Mesenchymal stem cell (in vitro differentiated cells and primary cell): ENCODE results near the gene PPP1R12A.
A peak's percentile ranks its signal among the peaks of the same experiment; 100 is the strongest.

Source experiments
- DNase-seq: peaks from one replicate; pipeline ENCODE4 v3.0.0-alpha.2; 2013
- H2AFZ ChIP-seq: one replicate; pipeline ENCODE4 v1.6.1; 2013; ENCODE audit warnings: low read depth, mild to moderate bottlenecking, control low read depth, inconsistent platforms, low read length, moderate library complexity
- H2AK5ac ChIP-seq: 2 replicates; pipeline ENCODE4 v1.6.1; 2013; ENCODE audit warnings: low read length, moderate library complexity, mild to moderate bottlenecking, inconsistent platforms; ENCODE audit not compliant: severe bottlenecking
- H2BK120ac ChIP-seq: one replicate; pipeline ENCODE4 v1.6.1; 2013; ENCODE audit warnings: low read depth, mild to moderate bottlenecking, inconsistent platforms, low read length, moderate library complexity
- H2BK12ac ChIP-seq, 2 experiments: one replicate each; pipeline ENCODE4 v1.6.1; 2013; ENCODE audit warnings: inconsistent platforms in 2 of 2, low read length in 2 of 2, mild to moderate bottlenecking in 2 of 2, moderate library complexity in 2 of 2, control low read depth in 1 of 2
- H2BK15ac ChIP-seq: one replicate; pipeline ENCODE4 v1.6.1; 2013; ENCODE audit warnings: mild to moderate bottlenecking, low read depth, inconsistent platforms; ENCODE audit not compliant: poor library complexity, severe bottlenecking
- H2BK5ac ChIP-seq: 2 replicates; pipeline ENCODE4 v1.6.1; 2013; ENCODE audit warnings: low read depth, mild to moderate bottlenecking, low read length, control low read depth, inconsistent platforms; ENCODE audit not compliant: poor library complexity, severe bottlenecking
- H3K14ac ChIP-seq, 2 experiments: one replicate each; pipeline ENCODE4 v1.6.1; 2013; ENCODE audit warnings: inconsistent platforms in 2 of 2, low read length in 2 of 2, control low read depth in 1 of 2, mild to moderate bottlenecking in 1 of 2, moderate library complexity in 1 of 2
- H3K18ac ChIP-seq, 2 experiments: one replicate each; pipeline ENCODE4 v1.6.1; 2013; ENCODE audit warnings: inconsistent platforms in 2 of 2, low read length in 2 of 2, control low read depth in 1 of 2, low read depth in 1 of 2, mild to moderate bottlenecking in 1 of 2
- H3K23ac ChIP-seq, 2 experiments: one replicate each; pipeline ENCODE4 v1.6.1; 2013; ENCODE audit warnings: inconsistent platforms in 2 of 2, low read length in 2 of 2, mild to moderate bottlenecking in 2 of 2, moderate library complexity in 2 of 2, control low read depth in 1 of 2
- H3K27ac ChIP-seq: 2 replicates; pipeline ENCODE4 v1.5.1; 2013; ENCODE audit warnings: mild to moderate bottlenecking, moderate library complexity, low read length, control low read depth, inconsistent platforms; ENCODE audit not compliant: poor library complexity, severe bottlenecking
- H3K27me3 ChIP-seq, 2 experiments: 2 replicates each; pipeline versions ENCODE4 v1.6.1 to v1.7.0; 2013; ENCODE audit warnings: low read length in 2 of 2, mild to moderate bottlenecking in 2 of 2, moderate library complexity in 2 of 2, control low read depth in 1 of 2, inconsistent platforms in 1 of 2; ENCODE audit not compliant: control insufficient read depth in 1 of 2, insufficient read depth in 1 of 2
- H3K36me3 ChIP-seq, 2 experiments: 2 replicates each; pipeline versions ENCODE4 v1.6.1 to v1.7.0; 2013; ENCODE audit warnings: low read length in 2 of 2, control low read depth in 1 of 2, inconsistent platforms in 1 of 2, low read depth in 1 of 2, mild to moderate bottlenecking in 1 of 2; ENCODE audit not compliant: insufficient read depth in 2 of 2, control insufficient read depth in 1 of 2
- H3K4ac ChIP-seq, 2 experiments: one replicate each; pipeline ENCODE4 v1.6.1; 2013; ENCODE audit warnings: inconsistent platforms in 2 of 2, low read length in 2 of 2, mild to moderate bottlenecking in 2 of 2, moderate library complexity in 2 of 2, control low read depth in 1 of 2, low read depth in 1 of 2
- H3K4me1 ChIP-seq: 2 replicates; pipeline ENCODE4 v1.6.1; 2013; ENCODE audit warnings: low read depth, low read length, control low read depth; ENCODE audit not compliant: control insufficient read depth, insufficient read depth
- H3K4me2 ChIP-seq: 2 replicates; pipeline ENCODE4 v1.6.1; 2013; ENCODE audit warnings: low read length, mild to moderate bottlenecking, inconsistent platforms; ENCODE audit not compliant: poor library complexity, severe bottlenecking
- H3K4me3 ChIP-seq, 2 experiments: 2 replicates each; pipeline versions ENCODE4 v1.5.1 to v1.7.0; 2013; ENCODE audit warnings: low read length in 2 of 2, mild to moderate bottlenecking in 2 of 2, control low read depth in 1 of 2, low read depth in 1 of 2; ENCODE audit not compliant: insufficient read depth in 1 of 2
- H3K79me1 ChIP-seq: replicated peaks from 2 replicates; pipeline ENCODE4 v1.6.1; 2013; ENCODE audit warnings: mild to moderate bottlenecking, control low read depth, low read length, inconsistent platforms; ENCODE audit not compliant: poor library complexity, severe bottlenecking
- H3K9ac ChIP-seq: 2 replicates; pipeline ENCODE4 v1.7.0; 2013; ENCODE audit warnings: mild to moderate bottlenecking, low read length, moderate library complexity
- H3K9me3 ChIP-seq: 2 replicates; pipeline ENCODE4 v1.7.0; 2013; ENCODE audit warnings: mild to moderate bottlenecking, low read length; ENCODE audit not compliant: control insufficient read depth
- H4K8ac ChIP-seq: one replicate; pipeline ENCODE4 v1.6.1; 2013; ENCODE audit warnings: inconsistent platforms, mild to moderate bottlenecking, low read length, moderate library complexity
- H4K91ac ChIP-seq: one replicate; pipeline ENCODE4 v1.6.1; 2013; ENCODE audit warnings: mild to moderate bottlenecking, low read length, inconsistent platforms
- WGBS: methylation state at CpG from one replicate; pipeline ENCODE4 v1.1.7; 2013; ENCODE audit warnings: mixed read lengths; 5-methylcytosine and 5-hydroxymethylcytosine counted together

The PPP1R12A gene

GRCh38 chr12:79973801-79974200, 38.9 kb upstream of the PPP1R12A start:
- Histone ChIP-seq H2BK5ac (no peak overlapping the region), H4K8ac (no peak overlapping the region), H4K91ac (no peak overlapping the region), H3K4me1 (no peaks in the 10 kb centered on the region), H3K23ac (no peak overlapping the region), H3K27ac (no peak overlapping the region), H3K18ac (no peak overlapping the region), H3K4ac (no peak overlapping the region), H2BK15ac (no peak overlapping the region), H3K9me3 (no peaks in the 10 kb centered on the region), H2BK12ac (no peak overlapping the region), H3K14ac (no peak overlapping the region), H3K4me2 (no peak overlapping the region), H3K9ac (peak overlapping the region; percentile 36), H3K27me3 (no peaks in the 10 kb centered on the region), H3K4me3 (no peak overlapping the region), H2AK5ac (no peak overlapping the region), H3K79me1 (no peaks in the 10 kb centered on the region), H2AFZ (no peak overlapping the region), H2BK120ac (no peak overlapping the region), H3K36me3 (no peaks in the 10 kb centered on the region)
- DNase-seq: no peak
- 77% methylated on average over 3 of the region's 4 CpGs for WGBS

DNA sequence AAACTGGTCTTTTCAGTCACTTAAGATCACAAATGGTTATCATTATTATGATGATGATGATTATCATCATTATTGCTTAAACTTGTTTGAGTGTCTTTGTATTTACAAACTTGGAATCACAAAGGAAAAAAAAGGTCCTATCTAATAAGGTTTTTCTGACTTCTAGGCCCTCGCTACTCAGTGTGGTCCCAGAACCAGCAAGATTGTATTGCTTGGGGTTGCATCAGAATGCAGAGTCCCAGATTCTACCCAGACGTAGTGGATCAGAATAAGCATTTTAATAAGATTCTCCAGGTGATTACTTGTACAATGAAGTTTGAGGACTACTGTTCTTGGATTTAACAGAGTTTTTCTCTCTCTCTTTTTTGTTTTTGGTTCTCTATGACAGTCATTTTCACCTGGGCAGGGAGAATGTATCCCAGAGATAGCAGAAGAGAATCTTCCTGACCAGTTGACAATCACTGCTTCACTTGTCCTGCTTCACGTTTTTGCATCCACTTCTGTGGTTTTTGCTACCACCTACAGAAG, 29.3 kb upstream of the PPP1R12A start:
- H3K4me2 ChIP-seq: no peak overlapping the region
- no peak overlapping the region for H2BK15ac ChIP-seq
- DNase-seq: no peak
- no peaks in the 10 kb centered on the region for H3K9me3 ChIP-seq
- no peak overlapping the region for H2BK12ac ChIP-seq
- H3K27ac ChIP-seq: no peak overlapping the region
- no peak overlapping the region for H3K4ac ChIP-seq
- no peak overlapping the region for H4K91ac ChIP-seq
- H2AFZ ChIP-seq: no peak overlapping the region
- H3K9ac ChIP-seq: no peak overlapping the region
- no peaks in the 10 kb centered on the region for H3K4me1 ChIP-seq
- H3K36me3 ChIP-seq: no peaks in the 10 kb centered on the region
- H3K79me1 ChIP-seq: no peaks in the 10 kb centered on the region
- H4K8ac ChIP-seq: no peak overlapping the region
- H2BK5ac ChIP-seq: no peak overlapping the region
- no peak overlapping the region for H3K18ac ChIP-seq
- 78% methylated on average over 3 of the region's 3 CpGs for WGBS
- no peak overlapping the region for H3K23ac ChIP-seq
- no peaks in the 10 kb centered on the region for H3K27me3 ChIP-seq
- H2BK120ac ChIP-seq: no peak overlapping the region
- H2AK5ac ChIP-seq: no peak overlapping the region
- no peak overlapping the region for H3K4me3 ChIP-seq
- no peak overlapping the region for H3K14ac ChIP-seq

GRCh38 chr12:79961411-79961810, 26.5 kb upstream of the PPP1R12A start:
- Histone ChIP-seq H3K9ac (no peak overlapping the region), H3K23ac (no peak overlapping the region), H3K9me3 (no peaks in the 10 kb centered on the region), H3K4me2 (no peak overlapping the region), H2BK5ac (no peak overlapping the region), H3K27me3 (no peaks in the 10 kb centered on the region), H3K4ac (no peak overlapping the region), H2BK15ac (no peak overlapping the region), H3K36me3 (no peaks in the 10 kb centered on the region), H2AFZ (no peak overlapping the region), H4K8ac (no peak overlapping the region), H2BK12ac (no peak overlapping the region), H3K79me1 (no peaks in the 10 kb centered on the region), H2BK120ac (no peak overlapping the region), H3K4me1 (no peaks in the 10 kb centered on the region), H3K18ac (no peak overlapping the region), H4K91ac (no peak overlapping the region), H3K27ac (no peak overlapping the region), H3K14ac (no peak overlapping the region), H2AK5ac (no peak overlapping the region), H3K4me3 (no peak overlapping the region)
- no peak for DNase-seq
- 100% methylated on average over 1 of the region's 1 CpG for WGBS

- Histone ChIP-seq H2BK120ac (no peak overlapping the region), H3K23ac (no peak overlapping the region), H3K27ac (no peak overlapping the region), H2BK12ac (no peak overlapping the region), H3K36me3 (no peaks in the 10 kb centered on the region), H2AK5ac (no peak overlapping the region), H2BK15ac (no peak overlapping the region), H2BK5ac (no peak overlapping the region), H3K4me2 (no peak overlapping the region), H4K91ac (no peak overlapping the region), H3K79me1 (no peaks in the 10 kb centered on the region), H3K27me3 (no peaks in the 10 kb centered on the region), H3K18ac (no peak overlapping the region), H3K4me3 (no peak overlapping the region), H3K4ac (no peak overlapping the region), H3K9ac (no peak overlapping the region), H3K4me1 (no peaks in the 10 kb centered on the region), H4K8ac (no peak overlapping the region), H2AFZ (no peak overlapping the region), H3K9me3 (peaks cover under 1% of the 10 kb centered on the region), H3K14ac (no peak overlapping the region)
- no peak for DNase-seq
- WGBS: 91% methylated on average over 4 of the region's 4 CpGs
Measured at GRCh38 chr12:79959484-79959883, 24.6 kb upstream of the PPP1R12A start.
